Ovary (tissue), 3 donors: ENCODE results near the gene SCN4A.
"Not testable (repeated sequence)": the region's sequence is repeated elsewhere in the genome, so short reads cannot be mapped to it uniquely, and the experiment has no call there.

Experiments
- EP300 ChIP-seq: sonication (generic); formaldehyde crosslinking; IDR thresholded peaks from one replicate; pipeline ENCODE4 v1.6.1; 2017; ENCODE audit warnings: antibody characterized with exemption
- TF ChIP-seq, protein P1 (sequence below), 3 donors: fragments of 450-650 bp in 2 of 3; fragments of 200-600 bp in 1 of 3; IDR thresholded peaks; one replicate each; pipeline versions ENCODE4 v1.5.1 to v1.8.0; 2016 to 2022; ENCODE audit warnings: antibody characterized with exemption in 3 of 3, mild to moderate bottlenecking in 1 of 3
- donor health status: DM: no; HTN: no; CAD: no.

DNA sequence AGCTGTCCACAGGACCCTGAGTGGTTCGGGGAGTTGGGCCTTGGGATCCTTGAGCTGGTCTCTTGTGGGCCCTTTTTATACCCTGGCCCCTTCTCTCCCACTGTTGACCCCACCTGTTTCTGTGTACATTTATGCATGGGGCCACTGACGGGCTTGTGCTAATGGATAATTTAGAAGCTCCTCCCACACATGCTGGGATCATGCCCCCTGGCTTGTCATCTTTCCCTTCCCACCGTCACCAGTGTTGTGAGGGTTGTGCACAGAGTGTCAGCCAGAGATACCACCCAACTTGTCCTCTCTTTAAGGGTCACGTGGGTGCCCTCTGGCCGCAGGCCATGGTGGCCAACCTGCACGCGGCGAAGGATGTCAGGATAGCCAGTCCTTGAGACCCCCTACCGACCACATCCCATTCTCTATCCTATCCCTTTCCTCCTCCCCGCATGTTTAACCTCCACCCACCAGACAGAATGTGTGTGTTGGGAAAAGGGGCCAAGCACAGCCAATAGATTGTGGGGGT, 53.9 kb downstream of the SCN4A start, which contains the start of gene GH1:
- TF ChIP-seq, protein P1, sequence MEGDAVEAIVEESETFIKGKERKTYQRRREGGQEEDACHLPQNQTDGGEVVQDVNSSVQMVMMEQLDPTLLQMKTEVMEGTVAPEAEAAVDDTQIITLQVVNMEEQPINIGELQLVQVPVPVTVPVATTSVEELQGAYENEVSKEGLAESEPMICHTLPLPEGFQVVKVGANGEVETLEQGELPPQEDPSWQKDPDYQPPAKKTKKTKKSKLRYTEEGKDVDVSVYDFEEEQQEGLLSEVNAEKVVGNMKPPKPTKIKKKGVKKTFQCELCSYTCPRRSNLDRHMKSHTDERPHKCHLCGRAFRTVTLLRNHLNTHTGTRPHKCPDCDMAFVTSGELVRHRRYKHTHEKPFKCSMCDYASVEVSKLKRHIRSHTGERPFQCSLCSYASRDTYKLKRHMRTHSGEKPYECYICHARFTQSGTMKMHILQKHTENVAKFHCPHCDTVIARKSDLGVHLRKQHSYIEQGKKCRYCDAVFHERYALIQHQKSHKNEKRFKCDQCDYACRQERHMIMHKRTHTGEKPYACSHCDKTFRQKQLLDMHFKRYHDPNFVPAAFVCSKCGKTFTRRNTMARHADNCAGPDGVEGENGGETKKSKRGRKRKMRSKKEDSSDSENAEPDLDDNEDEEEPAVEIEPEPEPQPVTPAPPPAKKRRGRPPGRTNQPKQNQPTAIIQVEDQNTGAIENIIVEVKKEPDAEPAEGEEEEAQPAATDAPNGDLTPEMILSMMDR (IDR thresholded peaks at IDR 0.05) = not testable (repeated sequence)
- TF ChIP-seq EP300 = not testable (repeated sequence)
